Activated CD4-positive, alpha-beta T cell treated with anti-CD3 and anti-CD28 coated beads, Interleukin-2, Interleukin-6, amounts not matched to agents 100 ng/mL and 50 ng/mL, durations not matched to agents 16 hours and 8 hours (primary cell): ENCODE data around the gene CHD1.
"Not testable (repeated sequence)": the region's sequence is repeated elsewhere in the genome, so short reads cannot be mapped to it uniquely, and the experiment has no call there.

Source experiments
- DNase-seq: peaks from one replicate; pipeline ENCODE4 v3.0.0-alpha.2; 2020

The CHD1 gene

DNA sequence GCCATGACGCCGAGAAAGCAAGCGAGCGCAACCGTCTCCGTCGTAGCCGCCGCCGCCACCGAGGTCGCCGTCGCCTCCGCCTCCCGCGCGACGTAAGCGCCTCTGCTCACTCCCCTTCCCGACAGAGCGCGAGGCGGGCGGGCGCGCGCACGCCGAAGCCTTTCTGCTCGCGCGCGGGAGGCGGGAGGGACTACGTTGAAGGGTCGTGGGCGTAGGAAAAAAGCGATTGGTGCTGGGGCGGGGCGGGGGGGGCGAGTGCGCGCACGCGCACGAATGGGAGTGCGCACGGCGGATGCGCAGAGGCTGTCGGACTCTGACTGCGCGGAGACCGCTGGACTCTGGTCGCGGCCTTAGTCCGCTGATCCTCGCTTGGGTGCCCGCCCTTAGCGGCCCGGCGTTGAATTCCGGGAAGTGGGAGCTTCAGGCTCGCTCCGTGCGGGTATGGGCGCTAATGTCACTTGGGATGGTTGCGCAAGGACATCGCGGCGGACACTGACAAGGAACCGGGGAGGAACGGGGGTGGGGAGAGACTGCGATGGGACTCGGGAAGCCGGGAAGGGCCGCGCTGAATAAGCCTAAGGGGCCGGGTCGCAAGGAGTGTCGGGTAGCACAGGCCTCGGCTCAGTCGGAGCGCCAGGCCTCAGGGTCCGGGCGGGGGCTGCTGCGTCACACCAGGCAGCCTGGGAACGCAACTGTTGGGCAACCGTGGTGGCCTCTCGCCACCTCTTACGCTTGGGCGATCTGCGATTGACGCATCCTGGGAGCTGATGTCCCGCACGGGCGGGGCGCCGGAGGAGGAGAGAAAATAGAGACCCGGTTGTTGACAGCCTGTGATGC lies at the start of gene CHD1:
Gene CHD1 (minus strand): TSS at position 135 of the 837 bp plus-strand sequence. CDS start 2,621 bp downstream, outside the sequence.
- DNase-seq: peak; percentile 97

GRCh38 chr5:98978528-98978927 lies 49.7 kb upstream of the CHD1 start:
- no peak for DNase-seq

GRCh38 chr5:98977723-98978122 lies 48.9 kb upstream of the CHD1 start:
- DNase-seq: no peak

GRCh38 chr5:98975682-98976407 lies 47.0 kb upstream of the CHD1 start:
- no peak for DNase-seq

DNA sequence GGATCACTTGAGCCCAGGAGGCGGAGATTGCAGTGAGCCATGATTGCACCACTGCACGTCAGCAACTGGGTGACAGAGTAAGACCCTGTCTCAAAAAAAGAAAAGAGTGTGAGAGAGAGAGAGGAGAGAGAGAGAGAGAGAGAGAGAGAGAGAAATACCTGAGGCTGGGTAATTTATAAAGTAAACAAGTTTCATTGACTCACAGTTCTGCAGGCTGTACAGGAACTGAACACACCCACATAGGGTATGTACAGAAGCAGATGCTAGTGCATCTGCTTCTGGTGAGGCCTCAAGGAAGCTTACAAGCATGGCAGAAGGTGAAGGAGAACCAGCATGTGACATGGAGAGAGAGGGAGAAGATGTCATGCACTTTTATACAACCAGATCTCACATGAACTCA lies 46.4 kb upstream of the CHD1 start:
- DNase-seq: no peak

DNA sequence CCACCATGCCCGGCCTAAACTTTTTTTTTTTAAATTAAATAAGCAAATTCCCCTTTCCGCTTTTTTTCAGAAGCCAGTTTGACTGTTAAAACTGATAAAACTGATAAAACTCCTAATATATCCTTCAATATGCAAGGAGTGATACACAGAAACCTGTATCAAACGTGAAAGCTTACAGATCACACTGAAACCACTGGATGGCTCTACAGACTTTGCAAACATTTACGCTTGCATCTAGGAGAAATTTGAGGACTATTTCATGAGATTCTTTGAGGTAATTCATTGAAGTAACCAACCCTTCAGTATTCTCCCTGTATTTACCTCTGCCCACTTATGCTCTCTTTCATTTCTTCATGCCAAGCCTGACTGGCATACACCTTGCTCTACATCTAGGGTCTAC lies 40.6 kb upstream of the CHD1 start:
- DNase-seq: no peak

DNA sequence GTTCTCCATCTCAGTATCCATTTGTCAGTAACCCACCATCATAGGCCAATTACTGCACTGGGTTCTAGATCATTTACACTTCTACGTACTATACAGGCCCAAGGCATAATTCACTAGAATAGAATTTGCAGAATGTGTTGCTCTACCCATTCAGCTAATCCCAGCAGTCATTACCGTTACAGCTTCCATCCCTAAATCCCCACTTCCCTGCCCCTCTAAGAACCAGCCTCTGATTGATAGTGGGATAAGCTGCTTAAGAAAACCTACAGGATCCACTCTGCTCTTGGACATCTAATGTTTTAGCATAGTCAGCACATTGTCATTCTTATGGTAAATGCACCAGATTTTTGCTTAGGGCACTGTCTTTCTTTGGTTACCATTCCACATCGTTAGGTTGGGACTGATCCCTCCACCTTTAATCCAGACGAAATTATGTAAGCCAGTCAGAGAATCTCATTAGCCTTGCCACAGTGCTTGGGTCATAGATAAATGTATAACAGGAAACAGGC lies 39.3 kb upstream of the CHD1 start:
- DNase-seq: no peak

GRCh38 chr5:98965226-98965625 lies 36.4 kb upstream of the CHD1 start:
- no peak for DNase-seq

GRCh38 chr5:98964621-98965020 lies 35.8 kb upstream of the CHD1 start:
- DNase-seq: no peak

GRCh38 chr5:98963019-98963418 lies 34.2 kb upstream of the CHD1 start:
- no peak for DNase-seq

GRCh38 chr5:98962587-98962986 lies 33.8 kb upstream of the CHD1 start:
- no peak for DNase-seq

DNA sequence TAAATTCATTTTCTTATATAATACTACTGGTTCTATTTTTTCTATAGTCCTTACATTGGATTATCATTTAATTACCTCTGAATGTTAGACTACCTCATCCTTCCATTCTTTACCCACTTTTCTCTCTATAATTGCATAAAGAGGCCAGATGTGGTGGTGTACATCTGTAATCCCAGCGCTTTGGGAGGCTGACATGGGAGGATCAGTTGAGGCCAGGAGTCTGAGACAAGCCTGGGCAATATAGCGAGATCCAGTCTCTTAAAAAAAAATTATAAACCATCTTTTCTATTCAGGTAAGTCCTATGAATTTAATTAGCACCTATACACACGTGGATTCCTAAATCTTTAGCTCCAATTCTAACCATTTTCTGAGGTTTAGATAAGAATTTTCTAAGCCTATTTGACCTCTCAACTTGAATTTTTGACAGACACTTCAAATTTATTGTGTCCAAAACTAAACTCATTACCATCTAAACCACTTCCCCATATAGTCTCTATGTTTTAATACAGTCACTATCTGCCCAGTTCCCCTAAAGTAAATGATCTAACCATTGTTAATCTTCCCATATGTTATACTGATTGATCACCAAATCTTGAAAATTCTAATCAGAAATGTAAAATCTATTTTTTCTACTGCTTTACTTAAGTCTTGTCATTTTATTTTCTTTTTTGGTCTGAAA lies 33.0 kb upstream of the CHD1 start:
- no peak for DNase-seq

DNA sequence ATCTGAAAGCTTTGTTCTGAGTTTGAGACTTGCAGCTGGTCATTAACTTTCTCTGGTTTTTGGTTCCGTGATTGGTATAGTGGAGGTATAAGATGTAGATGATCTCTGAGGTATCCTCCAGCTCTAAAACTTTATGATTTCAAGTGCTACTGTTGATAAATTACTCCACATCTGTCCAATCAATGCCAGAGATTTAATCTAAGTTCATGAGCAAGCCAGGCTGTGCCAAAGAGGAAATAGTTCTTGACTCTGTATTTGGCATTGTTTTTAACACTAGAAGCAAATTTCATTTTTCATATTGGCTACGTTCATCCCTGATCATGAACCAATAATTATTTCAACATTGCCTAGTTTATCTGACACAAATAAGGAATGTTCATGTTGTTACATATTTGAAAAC lies 28.5 kb upstream of the CHD1 start:
- no peak for DNase-seq

DNA sequence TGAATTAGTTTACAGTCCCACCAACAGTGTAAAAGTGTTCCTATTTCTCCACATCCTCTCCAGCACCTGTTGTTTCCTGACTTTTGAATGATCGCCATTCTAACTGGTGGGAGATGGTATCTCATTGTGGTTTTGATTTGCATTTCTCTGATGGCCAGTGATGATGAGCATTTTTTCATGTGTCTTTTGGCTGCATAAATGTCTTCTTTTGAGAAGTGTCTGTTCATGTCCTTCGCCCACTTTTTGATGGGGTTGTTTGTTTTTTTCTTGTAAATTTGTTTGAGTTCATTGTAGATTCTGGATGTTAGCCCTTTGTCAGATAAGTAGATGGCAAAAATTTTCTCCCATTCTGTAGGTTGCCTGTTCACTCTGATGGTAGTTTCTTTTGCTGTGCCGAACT lies 27.1 kb upstream of the CHD1 start:
- not testable (repeated sequence) for DNase-seq

DNA sequence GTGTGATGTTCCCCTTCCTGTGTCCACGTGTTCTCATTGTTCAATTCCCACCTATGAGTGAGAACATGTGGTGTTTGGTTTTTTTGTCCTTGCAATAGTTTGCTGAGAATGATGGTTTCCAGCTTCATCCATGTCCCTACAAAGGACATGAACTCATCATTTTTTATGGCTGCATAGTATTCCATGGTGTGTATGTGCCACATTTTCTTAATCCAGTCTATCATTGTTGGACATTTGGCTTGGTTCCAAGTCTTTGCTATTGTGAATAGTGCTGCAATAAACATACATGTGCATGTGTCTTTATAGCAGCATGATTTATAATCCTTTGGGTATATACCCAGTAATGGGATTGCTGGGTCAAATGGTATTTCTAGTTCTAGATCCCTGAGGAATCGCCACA lies 26.7 kb upstream of the CHD1 start:
- DNase-seq: not testable (repeated sequence)

GRCh38 chr5:98954392-98955028 lies 25.7 kb upstream of the CHD1 start:
- no peak for DNase-seq

DNA sequence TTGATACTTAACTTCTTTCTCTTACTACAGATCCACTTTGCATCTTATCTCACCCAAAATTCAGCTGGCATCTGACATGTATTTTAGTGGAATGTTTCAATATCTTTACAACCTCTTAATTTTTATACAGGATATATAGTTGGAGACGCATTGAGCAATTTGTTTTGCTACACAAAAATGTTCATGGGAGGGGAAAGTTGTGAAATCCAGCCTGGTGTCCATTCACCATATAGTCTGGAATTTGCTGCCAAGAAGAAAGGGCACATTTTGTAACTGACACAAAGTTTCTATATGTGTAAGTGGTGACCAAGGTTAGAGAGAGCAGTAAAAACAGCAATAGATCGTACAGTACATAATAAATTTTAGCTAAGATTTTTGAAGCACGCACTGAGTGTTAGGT lies 14.0 kb upstream of the CHD1 start:
- DNase-seq: no peak

DNA sequence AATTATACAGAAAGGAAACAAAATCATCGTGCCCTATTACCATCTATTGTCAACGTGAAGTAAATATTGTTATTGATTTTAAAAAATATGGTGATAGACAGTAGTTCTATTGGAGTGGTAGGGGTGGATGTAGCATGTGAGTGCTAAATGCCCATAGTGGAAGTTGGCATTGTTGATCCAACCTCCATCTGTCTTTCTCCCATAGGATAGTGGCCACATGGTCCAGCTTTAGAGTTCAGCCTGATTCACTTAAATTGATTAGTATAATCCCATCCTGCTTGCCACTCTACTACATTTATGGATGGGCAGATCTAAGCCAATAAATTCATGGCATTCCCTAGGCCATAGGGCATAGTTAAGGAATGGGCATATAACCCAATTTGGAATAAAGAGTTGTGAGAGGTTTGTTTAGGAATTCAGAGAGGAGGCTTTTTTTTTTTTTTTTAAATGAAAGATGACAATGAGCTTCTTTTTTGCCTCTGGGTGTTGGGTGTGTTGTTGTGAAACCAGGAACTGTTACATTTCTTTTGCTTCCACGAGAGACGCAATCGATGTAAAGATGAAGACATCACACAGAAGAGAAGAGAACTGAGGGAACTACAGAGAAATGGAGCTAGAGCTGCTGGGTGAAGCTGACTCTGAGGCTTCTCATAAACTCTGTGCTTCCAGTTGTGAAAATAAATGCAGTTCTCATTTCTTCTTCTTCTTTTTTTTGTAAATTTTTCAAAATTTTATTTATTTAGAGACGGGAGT lies 12.5 kb upstream of the CHD1 start:
- DNase-seq: no peak

DNA sequence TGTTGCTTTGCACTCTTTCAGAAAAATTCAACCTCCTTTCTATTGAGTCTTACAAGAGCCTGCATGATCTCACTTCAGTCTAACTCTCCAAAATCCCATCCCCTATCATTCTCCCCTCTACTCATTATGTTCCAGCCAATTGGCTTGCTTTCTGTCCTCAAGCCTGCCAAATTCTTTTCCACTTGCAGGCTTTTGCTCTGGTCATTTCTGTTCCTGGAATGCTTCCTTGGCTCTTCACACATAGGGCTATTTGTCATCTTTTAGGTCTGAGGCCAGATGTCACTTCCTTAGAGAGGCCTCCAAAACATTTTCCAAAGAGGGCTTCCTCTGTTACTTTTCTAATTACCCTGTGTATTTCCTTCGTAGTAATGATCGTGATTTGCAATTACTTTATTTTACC lies 11.8 kb upstream of the CHD1 start:
- DNase-seq: no peak

DNA sequence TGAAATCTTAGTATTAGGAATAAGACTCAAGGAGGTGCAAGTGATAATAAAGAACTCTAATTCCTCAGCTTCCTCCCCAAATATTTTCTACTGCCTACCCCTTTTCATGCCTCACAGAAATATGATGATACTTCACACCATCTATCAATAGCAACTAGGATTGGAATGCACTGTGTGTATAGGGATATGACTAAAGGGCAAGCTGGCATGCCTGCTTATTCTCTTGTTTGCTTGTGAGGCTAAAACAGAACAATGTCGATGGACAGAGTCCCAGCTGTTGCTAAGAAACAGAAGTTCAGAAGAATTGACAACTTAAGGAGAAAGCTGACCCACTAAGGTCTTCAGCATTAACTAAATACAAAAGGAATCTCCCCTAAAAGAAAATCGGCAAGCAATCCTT lies 9.7 kb upstream of the CHD1 start:
- no peak for DNase-seq

- no peak for DNase-seq
These were observed 8.3 kb upstream of the CHD1 start for GRCh38 chr5:98936948-98937715.

DNA sequence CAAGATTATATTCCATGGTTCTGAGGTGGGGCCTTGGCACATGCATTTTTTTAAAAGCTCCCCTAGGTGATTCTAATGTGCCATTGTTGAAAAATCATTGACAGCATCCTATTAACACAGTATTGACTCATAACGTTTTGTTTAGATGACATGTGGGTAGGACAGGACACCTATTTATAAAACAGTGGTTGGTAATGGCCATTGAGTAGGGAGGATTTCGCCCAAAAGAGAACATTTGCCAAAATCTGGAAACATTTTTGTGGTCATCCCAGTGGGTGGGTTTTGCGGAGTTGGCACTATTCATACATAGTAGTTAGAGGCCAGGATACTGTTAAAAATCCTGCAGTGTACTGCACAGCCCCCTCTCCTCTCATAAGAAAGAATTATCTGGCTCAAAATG lies 6.4 kb upstream of the CHD1 start:
- DNase-seq: no peak
